HepG2 (cell line): ENCODE results near the gene AMIGO3. TPM values are rescaled to one million over a fixed set of nuclear protein-coding genes. Genes with fewer than 3 reads are reported as not detected.

Source experiments
- ATAC-seq: fragments of 200-7000 bp; cut with Tn5 transposase; 3 replicates; pipeline ENCODE4 v1.9.1; 2020; ENCODE audit warnings: mild to moderate bottlenecking, moderate library complexity
- BruUV-seq: library from RNA; stranded (reverse); fragments of 400-500 nt; replicated peaks from 2 replicates; lab custom pipeline; 2021; lab: Mats Ljungman, UMichigan
- CTCF ChIA-PET: fragments of 300-600 bp; formaldehyde crosslinking; extraction: SDS; loops from one replicate; lab custom pipeline; 2021; ENCODE audit warnings: low total read pairs, inconsistent platforms, low intra/inter-chr PET ratio; lab: Yijun Ruan, JAX
- POLR2A ChIA-PET: fragments of 350-600 bp; sonication (Branson Sonifier 250); formaldehyde crosslinking; loops from one replicate; lab custom pipeline; 2020; ENCODE audit warnings: antibody characterized with exemption, inconsistent platforms; lab: Yijun Ruan, JAX
- DNase-seq: peaks from one replicate; pipeline ENCODE4 v3.0.0-alpha.2; 2015; ENCODE audit warnings: low spot score
- FAIRE-seq: peaks from 3 replicates; lab custom pipeline; 2011; peaks lifted over from hg19 to GRCh38; lab: Jason Lieb, UNC
- H2AFZ ChIP-seq: one replicate; pipeline ENCODE4 v1.6.1; 2011; ENCODE audit warnings: low read length, inconsistent platforms
- H3K27ac ChIP-seq: fragments of 300-600 bp; 3 replicates; pipeline ENCODE4 v1.8.0; 2011; ENCODE audit warnings: mixed run types, mild to moderate bottlenecking, mixed read lengths, low read length, inconsistent platforms; ENCODE audit not compliant: insufficient read depth; ENCODE audit errors: extremely low read length
- H3K27me3 ChIP-seq, 2 experiments: fragments of 200-600 bp in 1 of 2; 2 replicates in 1 of 2; 3 replicates in 1 of 2; pipeline versions ENCODE4 v1.6.0 to v1.8.0; 2011; ENCODE audit warnings: low read length in 2 of 2, mild to moderate bottlenecking in 2 of 2, moderate library complexity in 2 of 2, inconsistent platforms in 1 of 2; ENCODE audit not compliant: insufficient read depth in 2 of 2, control insufficient read depth in 1 of 2
- H3K36me3 ChIP-seq, 2 experiments: fragments of 200-600 bp in 1 of 2; replicated peaks in 1 of 2; 2 replicates in 1 of 2; 3 replicates in 1 of 2; pipeline versions ENCODE4 v1.5.1 to v1.8.0; 2011; ENCODE audit warnings: low read length in 2 of 2, inconsistent platforms in 1 of 2; ENCODE audit not compliant: insufficient read depth in 2 of 2, control insufficient read depth in 1 of 2
- H3K4me1 ChIP-seq: 2 replicates; pipeline ENCODE4 v1.5.1; 2012; ENCODE audit warnings: low read length, inconsistent platforms; ENCODE audit not compliant: insufficient read depth
- H3K4me2 ChIP-seq: 2 replicates; pipeline ENCODE4 v1.6.0; 2011; ENCODE audit warnings: low read depth, low read length, inconsistent platforms
- H3K4me3 ChIP-seq, 3 experiments: fragments of 200-600 bp in 1 of 3; sonication (generic), shearing (Covaris generic) in 1 of 3; replicated peaks in 1 of 3; 2 replicates each; pipeline ENCODE4 v1.5.1; 2011 to 2016; ENCODE audit warnings: low read length in 3 of 3, inconsistent platforms in 2 of 3, low read depth in 2 of 3, mild to moderate bottlenecking in 2 of 3, control low read depth in 1 of 3, mixed read lengths in 1 of 3; ENCODE audit not compliant: insufficient read depth in 1 of 3
- H3K79me2 ChIP-seq: one replicate; pipeline ENCODE4 v1.6.1; 2011; ENCODE audit warnings: low read length, inconsistent platforms; ENCODE audit not compliant: insufficient read depth
- H3K9ac ChIP-seq: 2 replicates; pipeline ENCODE4 v1.6.0; 2011; ENCODE audit warnings: mild to moderate bottlenecking, low read depth, low read length, inconsistent platforms; ENCODE audit not compliant: insufficient read depth
- H3K9me3 ChIP-seq: 2 replicates; pipeline ENCODE4 v1.5.1; 2012; ENCODE audit warnings: mild to moderate bottlenecking, low read length
- H4K20me1 ChIP-seq: 2 replicates; pipeline ENCODE4 v1.6.0; 2011; ENCODE audit warnings: inconsistent platforms, mild to moderate bottlenecking, low read length, moderate library complexity; ENCODE audit not compliant: insufficient read depth
- AKNA ChIP-seq: sonication (generic); formaldehyde crosslinking; IDR thresholded peaks from 2 replicates; pipeline ENCODE4 v1.4.0; 2020; ENCODE audit warnings: missing genetic modification reagents, borderline replicate concordance
- LBX2 ChIP-seq: sonication (generic); formaldehyde crosslinking; IDR thresholded peaks from 2 replicates; pipeline ENCODE4 v1.5.0; 2020; ENCODE audit warnings: missing genetic modification reagents, mild to moderate bottlenecking, borderline replicate concordance
- MTA3 ChIP-seq: sonication (generic); formaldehyde crosslinking; IDR thresholded peaks from 2 replicates; pipeline ENCODE4 v1.4.0; 2020; ENCODE audit warnings: missing genetic modification reagents
- PHF21A ChIP-seq: sonication (generic); formaldehyde crosslinking; IDR thresholded peaks from 2 replicates; pipeline ENCODE4 v1.5.0; 2020; ENCODE audit warnings: mild to moderate bottlenecking, missing genetic modification reagents
- SRSF1 ChIP-seq: fragments of 200-400 bp; formaldehyde crosslinking; optimal IDR thresholded peaks from 2 replicates; pipeline ENCODE3; 2017; ENCODE audit warnings: mild to moderate bottlenecking, low read depth, low read length, moderate library complexity
- STAG1 ChIP-seq: sonication (generic); formaldehyde crosslinking; IDR thresholded peaks from 2 replicates; pipeline ENCODE4 v1.4.0; 2020; ENCODE audit warnings: missing genetic modification reagents
- TEF ChIP-seq: sonication (generic); formaldehyde crosslinking; IDR thresholded peaks from 2 replicates; pipeline ENCODE4 v1.5.0; 2020; ENCODE audit warnings: missing genetic modification reagents
- TERF1 ChIP-seq: sonication (generic); formaldehyde crosslinking; IDR thresholded peaks from 2 replicates; pipeline ENCODE4 v1.8.0; 2022; ENCODE audit warnings: mild to moderate bottlenecking, missing genetic modification reagents, moderate library complexity
- XRCC5 ChIP-seq: fragments of 200-400 bp; formaldehyde crosslinking; optimal IDR thresholded peaks from 2 replicates; pipeline ENCODE3; 2017; ENCODE audit warnings: mild to moderate bottlenecking, low read length
- ZC3H13 ChIP-seq: sonication (generic); formaldehyde crosslinking; IDR thresholded peaks from 2 replicates; pipeline ENCODE4 v1.8.1; 2023; ENCODE audit warnings: mild to moderate bottlenecking, missing genetic modification reagents, moderate library complexity
- ZNF274 ChIP-seq: sonication (generic); formaldehyde crosslinking; IDR thresholded peaks from 2 replicates; pipeline ENCODE4 v1.5.1; 2020; ENCODE audit warnings: mild to moderate bottlenecking, missing genetic modification reagents
- ZNF317 ChIP-seq: sonication (generic); formaldehyde crosslinking; IDR thresholded peaks from 2 replicates; pipeline ENCODE4 v1.5.0; 2020; ENCODE audit warnings: mild to moderate bottlenecking, missing genetic modification reagents
- ZNF564 ChIP-seq: sonication (generic); formaldehyde crosslinking; IDR thresholded peaks from 2 replicates; pipeline ENCODE4 v1.8.1; 2023; ENCODE audit warnings: mild to moderate bottlenecking, missing genetic modification reagents
- ZNF660 ChIP-seq: sonication (generic); formaldehyde crosslinking; IDR thresholded peaks from 2 replicates; pipeline ENCODE4 v1.5.1; 2020; ENCODE audit warnings: mild to moderate bottlenecking, low read depth, missing genetic modification reagents, borderline replicate concordance
- WGBS: methylation state at CpG from one replicate; pipeline ENCODE4 v1.1.6; 2017; ENCODE audit warnings: low lambda C conversion rate; 5-methylcytosine and 5-hydroxymethylcytosine counted together
- in situ Hi-C: cut with HindIII; loops from 2 replicates; pipeline ENCODE4 v1.10.0; 2017; ENCODE audit warnings: low pct_unique_long_range_greater_than_20kb; ENCODE audit not compliant: extremely low pct_ligation_motif_present
- intact Hi-C: fragments of 100-400 bp; cut with micrococcal nuclease; formaldehyde crosslinking; loops from one replicate; pipeline ENCODE4 v1.10.0; 2022; ENCODE audit not compliant: unreplicated experiment
- polyA plus RNA-seq, 8 experiments: library from polyadenylated mRNA; depleted of rRNA in 3 of 8; stranded (reverse) in 7 of 8; unstranded in 1 of 8; fragments of >200 nt; fragmentation: Illumina TruSeq in 4 of 8; extraction: Trizol in 4 of 8; gene quantifications; 2 replicates each; pipeline versions ENCODE4 v1.2.1 to v1.2.3, GENCODE V29; 2011 to 2016; ENCODE audit warnings: low read depth in 4 of 8, missing spikeins in 1 of 8, mixed read lengths in 1 of 8; ENCODE audit not compliant: insufficient read depth in 1 of 8
- total RNA-seq, 5 experiments: library from RNA; depleted of rRNA; stranded (reverse); fragments of >200 nt; fragmentation: Illumina TruSeq; extraction: Trizol; gene quantifications; 2 replicates each; pipeline ENCODE4 v1.2.3, GENCODE V29; 2016; ENCODE audit warnings: low read depth in 1 of 5

Gene AMIGO3
- total and polyA plus RNA-seq, 2 of the 13 experiments (the other 11 are each of a cell fraction or from before 2014, with no cell fraction given), result 0.35 TPM; not detected in 1

- no TSS peak for BruUV-seq
- no peak overlapping the region for H2AFZ ChIP-seq
- H3K9ac ChIP-seq, result no peak overlapping the region
- in situ Hi-C loops, result loop anchor here (5.0 kb wide), 2 partner anchors 136 to 206 kb away; no protein-coding TSS in a partner anchor
- H3K4me2 ChIP-seq, result no peak overlapping the region
- CTCF ChIA-PET, result no interaction called here
- peak; percentile 24 for DNase-seq
- no peak overlapping the region for H3K4me3 ChIP-seq
- no peaks in the 10 kb centered on the region for H3K79me2 ChIP-seq
- H3K4me1 ChIP-seq, result no peaks in the 10 kb centered on the region
- peak; percentile 45 for ATAC-seq
- H4K20me1 ChIP-seq, result no peaks in the 10 kb centered on the region
- no peak for FAIRE-seq
- POLR2A ChIA-PET, result interaction anchor here (0.9 kb wide), 1 partner anchor 13 kb away, joined by 3 read pairs; no protein-coding TSS in a partner anchor
- H3K9me3 ChIP-seq, result no peaks in the 10 kb centered on the region
- H3K27me3 ChIP-seq, result no peaks in the 10 kb centered on the region; a peak in 1 of 5 replicates
- peaks cover 45 to 84% of the 10 kb centered on the region in 2 experiments for H3K36me3 ChIP-seq
- intact Hi-C loops, result loop anchor here (2.0 kb wide), 1 partner anchor 205 kb away; no protein-coding TSS in a partner anchor
- H3K27ac ChIP-seq, result no peak overlapping the region
- 95% methylated on average over 20 of the region's 21 CpGs for WGBS
- TF ChIP-seq ZNF274 (CRISPR knock-in tag) (no peak), STAG1 (peak; percentile 46), XRCC5 (peak; percentile 48), ZNF564 (CRISPR knock-in tag) (no peak), ZNF660 (CRISPR knock-in tag) (no peak), ZC3H13 (CRISPR knock-in tag) (no peak), AKNA (CRISPR knock-in tag) (no peak), SRSF1 (no peak), PHF21A (no peak), TERF1 (CRISPR knock-in tag) (no peak), MTA3 (CRISPR knock-in tag) (no peak), ZNF317 (CRISPR knock-in tag) (no peak), LBX2 (CRISPR knock-in tag) (no peak), TEF (CRISPR knock-in tag) (no peak)
Observed at GRCh38 chr3:49701388-49702077, 18.0 kb downstream of the AMIGO3 start.
